ENCODE data around the gene RAB40B.

RAB40B gene

GRCh38 chr17:82743344-82744219 is 45.1 kb upstream of the RAB40B start:
- Histone ChIP-seq H3K4me3 (ENCODE audit: insufficient read depth in 1 of 2, low read depth in 1 of 2, low read length in 2 of 2) (no peak overlapping the region), H3K9me3 (ENCODE audit: control insufficient read depth, low read length) (peaks cover 29% of the 10 kb centered on the region), H3K14ac (ENCODE audit: low read length in 2 of 2) (no peak overlapping the region), H2BK120ac (ENCODE audit: low read depth, low read length) (no peak overlapping the region), H3K36me3 (ENCODE audit: control insufficient read depth in 1 of 2, insufficient read depth in 2 of 2, low read depth in 1 of 2, low read length in 2 of 2) (peaks cover 27 to 40% of the 10 kb centered on the region in 2 experiments), H3K79me1 (replicated peaks; ENCODE audit: low read length, poor library complexity, severe bottlenecking) (no peaks in the 10 kb centered on the region), H3K9ac (ENCODE audit: low read length) (no peak overlapping the region), H3K4me1 (ENCODE audit: control insufficient read depth, insufficient read depth, low read depth, low read length) (no peaks in the 10 kb centered on the region), H3K23ac (ENCODE audit: low read length in 2 of 2) (no peak overlapping the region), H3K4me2 (ENCODE audit: low read length, poor library complexity, severe bottlenecking) (no peak overlapping the region), H2BK15ac (ENCODE audit: low read depth, poor library complexity, severe bottlenecking) (no peak overlapping the region), H2BK12ac (ENCODE audit: low read length in 2 of 2) (no peak overlapping the region), H4K8ac (ENCODE audit: low read length) (no peak overlapping the region), H2AFZ (ENCODE audit: low read depth, low read length) (no peak overlapping the region), H4K91ac (ENCODE audit: low read length) (no peak overlapping the region), H2AK5ac (ENCODE audit: low read length, severe bottlenecking) (no peak overlapping the region), H3K4ac (ENCODE audit: low read depth in 1 of 2, low read length in 2 of 2) (no peak overlapping the region), H2BK5ac (ENCODE audit: low read depth, low read length, poor library complexity, severe bottlenecking) (no peak overlapping the region), H3K27me3 (ENCODE audit: control insufficient read depth in 1 of 2, insufficient read depth in 1 of 2, low read length in 2 of 2) (no peaks in the 10 kb centered on the region), H3K18ac (ENCODE audit: low read depth in 1 of 2, low read length in 2 of 2) (no peak overlapping the region), H3K27ac (ENCODE audit: low read length, poor library complexity, severe bottlenecking) (no peak overlapping the region)
- WGBS, result 81% methylated on average over 15 of the region's 16 CpGs
- no peak for DNase-seq

GRCh38 chr17:82740906-82741759 is 42.6 kb upstream of the RAB40B start:
- H3K9me3 ChIP-seq (ENCODE audit: control insufficient read depth, low read length), result peaks cover 20% of the 10 kb centered on the region
- no peak overlapping the region for H3K14ac ChIP-seq (ENCODE audit: low read length in 2 of 2)
- no peak overlapping the region for H2BK12ac ChIP-seq (ENCODE audit: low read length in 2 of 2)
- H3K18ac ChIP-seq (ENCODE audit: low read depth in 1 of 2, low read length in 2 of 2), result no peak overlapping the region
- H3K27ac ChIP-seq (ENCODE audit: low read length, poor library complexity, severe bottlenecking), result no peak overlapping the region
- peaks cover 1% of the 10 kb centered on the region for H3K79me1 ChIP-seq (replicated peaks; ENCODE audit: low read length, poor library complexity, severe bottlenecking)
- no peak overlapping the region for H2BK120ac ChIP-seq (ENCODE audit: low read depth, low read length)
- peaks cover 7% of the 10 kb centered on the region for H3K4me1 ChIP-seq (ENCODE audit: control insufficient read depth, insufficient read depth, low read depth, low read length)
- no peak overlapping the region for H4K91ac ChIP-seq (ENCODE audit: low read length)
- no peak overlapping the region for H2AK5ac ChIP-seq (ENCODE audit: low read length, severe bottlenecking)
- H3K27me3 ChIP-seq (ENCODE audit: control insufficient read depth in 1 of 2, insufficient read depth in 1 of 2, low read length in 2 of 2), result no peaks in the 10 kb centered on the region
- H3K23ac ChIP-seq (ENCODE audit: low read length in 2 of 2), result no peak overlapping the region
- H2BK5ac ChIP-seq (ENCODE audit: low read depth, low read length, poor library complexity, severe bottlenecking), result no peak overlapping the region
- WGBS, result 94% methylated on average over 9 of the region's 10 CpGs
- no peak for DNase-seq
- H3K4me2 ChIP-seq (ENCODE audit: low read length, poor library complexity, severe bottlenecking), result no peak overlapping the region
- H3K4ac ChIP-seq (ENCODE audit: low read depth in 1 of 2, low read length in 2 of 2), result no peak overlapping the region
- no peak overlapping the region for H3K9ac ChIP-seq (ENCODE audit: low read length)
- no peak overlapping the region for H2BK15ac ChIP-seq (ENCODE audit: low read depth, poor library complexity, severe bottlenecking)
- H2AFZ ChIP-seq (ENCODE audit: low read depth, low read length), result no peak overlapping the region
- H3K4me3 ChIP-seq (ENCODE audit: insufficient read depth in 1 of 2, low read depth in 1 of 2, low read length in 2 of 2), result no peak overlapping the region
- no peak overlapping the region for H4K8ac ChIP-seq (ENCODE audit: low read length)
- H3K36me3 ChIP-seq (ENCODE audit: control insufficient read depth in 1 of 2, insufficient read depth in 2 of 2, low read depth in 1 of 2, low read length in 2 of 2), result peaks cover 32 to 40% of the 10 kb centered on the region in 2 experiments

GRCh38 chr17:82737967-82738877 is 39.7 kb upstream of the RAB40B start:
- H2BK5ac ChIP-seq (ENCODE audit: low read depth, low read length, poor library complexity, severe bottlenecking), result no peak overlapping the region
- peaks cover 3% of the 10 kb centered on the region for H3K79me1 ChIP-seq (replicated peaks; ENCODE audit: low read length, poor library complexity, severe bottlenecking)
- no peak overlapping the region for H3K4me3 ChIP-seq (ENCODE audit: insufficient read depth in 1 of 2, low read depth in 1 of 2, low read length in 2 of 2)
- no peak overlapping the region for H3K18ac ChIP-seq (ENCODE audit: low read depth in 1 of 2, low read length in 2 of 2)
- H3K4me2 ChIP-seq (ENCODE audit: low read length, poor library complexity, severe bottlenecking), result no peak overlapping the region
- H2AK5ac ChIP-seq (ENCODE audit: low read length, severe bottlenecking), result no peak overlapping the region
- no peak overlapping the region for H3K23ac ChIP-seq (ENCODE audit: low read length in 2 of 2)
- DNase-seq, result no peak
- peaks cover 16% of the 10 kb centered on the region for H3K4me1 ChIP-seq (ENCODE audit: control insufficient read depth, insufficient read depth, low read depth, low read length)
- no peak overlapping the region for H4K8ac ChIP-seq (ENCODE audit: low read length)
- H3K27me3 ChIP-seq (ENCODE audit: control insufficient read depth in 1 of 2, insufficient read depth in 1 of 2, low read length in 2 of 2), result no peaks in the 10 kb centered on the region
- H3K9ac ChIP-seq (ENCODE audit: low read length), result no peak overlapping the region
- no peak overlapping the region for H4K91ac ChIP-seq (ENCODE audit: low read length)
- peaks cover 23% of the 10 kb centered on the region for H3K9me3 ChIP-seq (ENCODE audit: control insufficient read depth, low read length)
- no peak overlapping the region for H3K27ac ChIP-seq (ENCODE audit: low read length, poor library complexity, severe bottlenecking)
- no peak overlapping the region for H2BK120ac ChIP-seq (ENCODE audit: low read depth, low read length)
- H2AFZ ChIP-seq (ENCODE audit: low read depth, low read length), result no peak overlapping the region
- WGBS, result 91% methylated on average over 26 of the region's 26 CpGs
- H3K36me3 ChIP-seq (ENCODE audit: control insufficient read depth in 1 of 2, insufficient read depth in 2 of 2, low read depth in 1 of 2, low read length in 2 of 2), result peaks cover 30 to 39% of the 10 kb centered on the region in 2 experiments
- H2BK15ac ChIP-seq (ENCODE audit: low read depth, poor library complexity, severe bottlenecking), result no peak overlapping the region
- no peak overlapping the region for H2BK12ac ChIP-seq (ENCODE audit: low read length in 2 of 2)
- no peak overlapping the region for H3K14ac ChIP-seq (ENCODE audit: low read length in 2 of 2)
- no peak overlapping the region for H3K4ac ChIP-seq (ENCODE audit: low read depth in 1 of 2, low read length in 2 of 2)

Measured in mesenchymal stem cell (in vitro differentiated cells and primary cell).